K562 (cell line): ENCODE measurements around the gene STAP1. TPM values are rescaled to one million over a fixed set of nuclear protein-coding genes. Genes with fewer than 3 reads are reported as not detected.

Source experiments
- C11orf30 ChIP-seq: fragments of 450-650 bp; IDR thresholded peaks from 2 replicates; pipeline ENCODE4 v1.6.1; 2016; ENCODE audit warnings: low read depth, mild to moderate bottlenecking
- E2F8 ChIP-seq: fragments of 450-650 bp; IDR thresholded peaks from 2 replicates; pipeline ENCODE4 v1.7.1; 2018; ENCODE audit warnings: mild to moderate bottlenecking, low read depth; ENCODE audit not compliant: partially characterized antibody
- EP400 ChIP-seq: fragments of 450-650 bp; IDR thresholded peaks from 2 replicates; pipeline ENCODE4 v1.6.1; 2017; ENCODE audit warnings: antibody characterized with exemption, mild to moderate bottlenecking, moderate library complexity
- GTF3C2 ChIP-seq: IDR thresholded peaks from 3 replicates; pipeline ENCODE4 v1.6.1; 2011; ENCODE audit warnings: borderline replicate concordance, mild to moderate bottlenecking, moderate library complexity; ENCODE audit not compliant: insufficient read length; ENCODE audit errors: extremely low read depth
- PTBP1 ChIP-seq: fragments of 200-400 bp; formaldehyde crosslinking; IDR thresholded peaks from 2 replicates; pipeline ENCODE4 v1.6.1; 2017; ENCODE audit warnings: low read depth, low read length
- SMARCA5 ChIP-seq: fragments of 450-650 bp; IDR thresholded peaks from 2 replicates; pipeline ENCODE4 v1.6.1; 2016
- TAF1 ChIP-seq: IDR thresholded peaks from 2 replicates; pipeline ENCODE4 v1.6.1; 2011; ENCODE audit warnings: mild to moderate bottlenecking, low read length, moderate library complexity; ENCODE audit not compliant: insufficient read depth, control insufficient read depth, severe bottlenecking; ENCODE audit errors: extremely low read depth
- XRCC5 ChIP-seq: fragments of 200-400 bp; formaldehyde crosslinking; IDR thresholded peaks from 2 replicates; pipeline ENCODE4 v1.6.1; 2017; ENCODE audit warnings: low read depth, mild to moderate bottlenecking, low read length
- ZNF184 ChIP-seq: sonication (generic); formaldehyde crosslinking; IDR thresholded peaks from 2 replicates; pipeline ENCODE4 v1.5.0; 2020; ENCODE audit warnings: missing genetic modification reagents
- polyA plus RNA-seq, 8 experiments: library from polyadenylated mRNA; depleted of rRNA in 4 of 8; stranded (reverse) in 5 of 8; unstranded in 3 of 8; fragments of >200 nt; fragmentation: Nextera tagmentation in 2 of 8; fragmentation: Illumina TruSeq in 1 of 8; extraction: Ambion mirVana in 2 of 8; extraction: Trizol in 1 of 8; gene quantifications; 2 replicates each; pipeline versions ENCODE4 v1.2.1 to v1.2.3, GENCODE V29; 2011 to 2014; ENCODE audit warnings: inconsistent platforms in 1 of 8, missing spikeins in 1 of 8
- total RNA-seq, 7 experiments: library from RNA; depleted of rRNA in 6 of 7; stranded (reverse); fragments of >200 nt in 6 of 7; fragmentation: Illumina TruSeq in 2 of 7; extraction: Trizol in 2 of 7; gene quantifications; 2 replicates each; pipeline versions ENCODE4 v1.2.1 to v1.2.3, GENCODE V29; 2011 to 2021; ENCODE audit warnings: low replicate concordance in 1 of 7
- TF ChIP-seq, protein P1 (sequence below): fragments of 450-650 bp; formaldehyde crosslinking; IDR thresholded peaks from 2 replicates; pipeline ENCODE4 v1.4.0; 2022; ENCODE audit warnings: missing genetic modification characterization

The STAP1 gene
- total and polyA plus RNA-seq, 9 of the 15 experiments (the other 6 are each of a cell fraction or from before 2014, with no cell fraction given) = 0.50 to 5.6 (median 1.4) TPM

GRCh38 chr4:67575232-67576058 lies 16.9 kb downstream of the STAP1 start (continued):
- TF ChIP-seq C11orf30 (no peak), PTBP1 (no peak), TAF1 (peak; percentile 18), XRCC5 (no peak), ZNF184 (no peak), GTF3C2 (no peak), EP400 (peak; percentile 30), E2F8 (no peak), SMARCA5 (no peak)
- TF ChIP-seq, protein P1, sequence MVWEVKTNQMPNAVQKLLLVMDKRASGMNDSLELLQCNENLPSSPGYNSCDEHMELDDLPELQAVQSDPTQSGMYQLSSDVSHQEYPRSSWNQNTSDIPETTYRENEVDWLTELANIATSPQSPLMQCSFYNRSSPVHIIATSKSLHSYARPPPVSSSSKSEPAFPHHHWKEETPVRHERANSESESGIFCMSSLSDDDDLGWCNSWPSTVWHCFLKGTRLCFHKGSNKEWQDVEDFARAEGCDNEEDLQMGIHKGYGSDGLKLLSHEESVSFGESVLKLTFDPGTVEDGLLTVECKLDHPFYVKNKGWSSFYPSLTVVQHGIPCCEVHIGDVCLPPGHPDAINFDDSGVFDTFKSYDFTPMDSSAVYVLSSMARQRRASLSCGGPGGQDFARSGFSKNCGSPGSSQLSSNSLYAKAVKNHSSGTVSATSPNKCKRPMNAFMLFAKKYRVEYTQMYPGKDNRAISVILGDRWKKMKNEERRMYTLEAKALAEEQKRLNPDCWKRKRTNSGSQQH (CRISPR knock-in tag) = no peak
